Right lobe of liver (tissue), 6 donors: ENCODE data around the gene C1orf122. TPM values are rescaled to one million over a fixed set of nuclear protein-coding genes. Genes with fewer than 3 reads are reported as not detected.

Experiments
- ATAC-seq, 4 donors: fragments of 200-7000 bp; cut with Tn5 transposase; one replicate each; pipeline ENCODE4 v1.9.1; 2020; ENCODE audit warnings: mild to moderate bottlenecking in 4 of 4, moderate library complexity in 4 of 4
- DNase-seq, 3 donors: peaks; one replicate each; pipeline ENCODE4 v3.0.0-alpha.2; 2020
- H3K27ac ChIP-seq, 3 donors: fragments of 200-600 bp; one replicate each; pipeline ENCODE4 v1.8.0; 2022
- H3K27me3 ChIP-seq, 2 donors: fragments of 200-600 bp; one replicate each; pipeline ENCODE4 v1.8.0; 2022
- H3K36me3 ChIP-seq, 4 donors: fragments of 200-600 bp; sonication (generic) in 1 of 4; one replicate each; pipeline versions ENCODE4 v1.5.1 to v1.8.0; 2017 to 2022; ENCODE audit warnings: control low read depth in 1 of 4
- H3K4me1 ChIP-seq, 4 donors: fragments of 200-600 bp; sonication (generic) in 1 of 4; one replicate each; pipeline versions ENCODE4 v1.5.1 to v1.8.0; 2017 to 2022; ENCODE audit warnings: control low read depth in 1 of 4
- H3K4me3 ChIP-seq, 3 donors: fragments of 200-600 bp; one replicate each; pipeline ENCODE4 v1.8.0; 2022
- H3K9me3 ChIP-seq, 4 donors: fragments of 200-600 bp; sonication (generic) in 1 of 4; one replicate each; pipeline versions ENCODE4 v1.5.1 to v1.8.0; 2017 to 2022; ENCODE audit warnings: control low read depth in 1 of 4
- CTCF ChIP-seq, 4 donors: fragments of 200-600 bp in 3 of 4; fragments of 450-650 bp in 1 of 4; IDR thresholded peaks; one replicate each; pipeline versions ENCODE4 v1.5.1 to v1.8.0; 2016 to 2022; ENCODE audit warnings: antibody characterized with exemption in 4 of 4, mild to moderate bottlenecking in 2 of 4
- POLR2A ChIP-seq: fragments of 450-650 bp; IDR thresholded peaks from one replicate; pipeline ENCODE4 v1.6.1; 2017; ENCODE audit warnings: antibody characterized with exemption, mild to moderate bottlenecking
- WGBS: methylation state at CpG from one replicate; pipeline ENCODE4 v1.1.6; 2018; ENCODE audit warnings: low coverage, low lambda C conversion rate; ENCODE audit not compliant: insufficient coverage; ENCODE audit errors: missing lambda C conversion rate; 5-methylcytosine and 5-hydroxymethylcytosine counted together
- intact Hi-C, 2 donors: fragments of 100-400 bp; cut with DNase I; formaldehyde crosslinking; loops; one replicate each; pipeline versions ENCODE4 v1.11.2 to v1.14.1; 2022
- total RNA-seq, 6 experiments: library from RNA; depleted of rRNA in 2 of 6; stranded (reverse); fragments of >200 nt in 2 of 6; fragmentation: NEBNext Ultra II Directional in 3 of 6; extraction: Animal tissue kit (Norgen Biotek cat#: 25700) in 3 of 6; gene quantifications; one replicate each; pipeline versions ENCODE4 v1.1.0 to v1.2.4, GENCODE V29; 2016 to 2023
- donor health status: DM: no; HTN: yes; CAD: no.
- donor health status: DM: no; HTN: no; CAD: no.
- donor health status: DM: no; HTN: no; CAD: no.
- donor health status: DM: no; HTN: yes; CAD: no.
- donor health status: DM: no; HTN: yes; CAD: no.

Gene C1orf122
- total RNA-seq, 6 experiments from 2014 or later, result 23.0 to 61.7 (median 27.9) TPM

- no peak for DNase-seq
- Histone ChIP-seq H3K27me3 (no peaks in the 10 kb centered on the region), H3K9me3 (no peaks in the 10 kb centered on the region), H3K4me1 (peaks cover 0 to 20% (median 7%) of the 10 kb centered on the region in 4 donors), H3K4me3 (no peak overlapping the region), H3K36me3 (peaks cover 3 to 19% (median 8%) of the 10 kb centered on the region in 4 donors), H3K27ac (no peak overlapping the region)
- no peak for TF ChIP-seq CTCF (IDR thresholded peaks at IDR 0.05)
- TF ChIP-seq POLR2A, result no peak
- no peak for ATAC-seq
- intact Hi-C loops, result no loop called here
- 22% methylated on average over 2 of the region's 2 CpGs for WGBS
Measured at GRCh38 chr1:37809942-37810341, 2.4 kb downstream of the C1orf122 start.

GRCh38 chr1:37811027-37811655 lies 3.6 kb downstream of the C1orf122 start:
- peak; percentile 47 to 72 (median 65) for TF ChIP-seq CTCF (IDR thresholded peaks at IDR 0.05)
- no peak for TF ChIP-seq POLR2A
- DNase-seq, result peak; percentile 50 to 69 (median 60)
- H3K4me3 ChIP-seq, result no peak overlapping the region
- peaks cover 0 to 16% (median 0%) of the 10 kb centered on the region in 4 donors for H3K36me3 ChIP-seq
- intact Hi-C loops, result no loop called here
- no peaks in the 10 kb centered on the region for H3K27me3 ChIP-seq
- H3K27ac ChIP-seq, result no peak overlapping the region
- peak; percentile 21 to 38 (median 30) for ATAC-seq
- H3K9me3 ChIP-seq, result no peaks in the 10 kb centered on the region
- peaks cover 0 to 20% (median 7%) of the 10 kb centered on the region in 4 donors for H3K4me1 ChIP-seq
- 45% methylated on average over 7 of the region's 7 CpGs for WGBS

GRCh38 chr1:37813529-37814145 lies 6.0 kb downstream of the C1orf122 start:
- ATAC-seq, result no peak
- peaks cover 0 to 10% (median 0%) of the 10 kb centered on the region in 4 donors for H3K36me3 ChIP-seq
- 94% methylated on average over 2 of the region's 2 CpGs for WGBS

GRCh38 chr1:37814252-37814651 lies 6.7 kb downstream of the C1orf122 start:
- Histone ChIP-seq H3K4me3 (no peak overlapping the region), H3K9me3 (no peaks in the 10 kb centered on the region), H3K27me3 (no peaks in the 10 kb centered on the region), H3K27ac (no peak overlapping the region), H3K4me1 (peaks cover 0 to 15% (median 7%) of the 10 kb centered on the region in 4 donors), H3K36me3 (peaks cover 0 to 10% (median 0%) of the 10 kb centered on the region in 4 donors)
- 96% methylated on average over 3 of the region's 7 CpGs for WGBS
- intact Hi-C loops, result no loop called here
- no peak for TF ChIP-seq POLR2A
- no peak for TF ChIP-seq CTCF (IDR thresholded peaks at IDR 0.05)
- no peak for ATAC-seq
- DNase-seq, result no peak

More at GRCh38 chr1:37813529-37814145, 6.0 kb downstream of the C1orf122 start:
- Histone ChIP-seq H3K4me1 (peaks cover 0 to 20% (median 9%) of the 10 kb centered on the region in 4 donors), H3K27ac (no peak overlapping the region), H3K27me3 (no peaks in the 10 kb centered on the region), H3K9me3 (no peaks in the 10 kb centered on the region), H3K4me3 (no peak overlapping the region)
- DNase-seq, result no peak
- TF ChIP-seq POLR2A (no peak), CTCF (IDR thresholded peaks at IDR 0.05) (no peak)
- intact Hi-C loops, result no loop called here
